Heart left ventricle (tissue), 13 donors: ENCODE results near the gene ABHD1.

Source experiments
- CTCF ChIP-seq, 12 donors: fragments of 200-600 bp; sonication (generic) in 4 of 12; IDR thresholded peaks; one replicate each; pipeline versions ENCODE4 v1.5.0 to v1.8.0; 2018 to 2022; ENCODE audit warnings: antibody characterized with exemption in 12 of 12, mild to moderate bottlenecking in 5 of 12
- POLR2A ChIP-seq, 2 donors: fragments of 450-650 bp; IDR thresholded peaks; one replicate each; pipeline ENCODE4 v1.6.1; 2017; ENCODE audit warnings: antibody characterized with exemption in 2 of 2, mild to moderate bottlenecking in 2 of 2, moderate library complexity in 2 of 2
- donor health status: ischemic (EF 13 %, LVEDD 7.1; RV severe dilation, severe dysfunction).
- donor health status: DM: no; HTN: yes; CAD: no.
- donor health status: DM: no; HTN: no; CAD: no.
- donor health status: ischemic (EF 25% LVEDD 6.9; RV normal size, moderate dysfunction).
- donor health status: ischemic (EF 25% LVEDD 5.7; RV mildly dilated, moderate dysfunction).
- donor health status: ischemic (EF 35%, LVEDD 5.7; RV mildly dilated, moderate dysfunction).
- donor health status: nonischemic (EF 11% LVEDD 7.7; RV severe dilation, severe dysfunction).
- donor health status: DM: yes; HTN: yes; CAD: no.
- donor health status: PGD.
- donor health status: ischemic (EF 29% LVEDD 5.4; RV normal size, mild dysfunction).
- donor health status: nonischemic (EF 23%, LVEDD 6.1; RV moderate dilation, normal function).

GRCh38 chr2:27123302-27124150, at the start of gene ABHD1:
- TF ChIP-seq CTCF (IDR thresholded peaks at IDR 0.05) (peak in 2 of 12 donors; percentile 15), POLR2A (IDR thresholded peaks at IDR 0.05) (peak in 1 of 2 donors; percentile 50)
